Smooth muscle cell (in vitro differentiated cells): Measurements from ENCODE around the gene TMEM131L. TPM values are rescaled to one million over a fixed set of nuclear protein-coding genes. Genes with fewer than 3 reads are reported as not detected.
A peak's percentile ranks its signal among the peaks of the same experiment; 100 is the strongest.

Experiments used
- DNase-seq: peaks from one replicate; lab custom pipeline; 2025; ENCODE audit not compliant: unreplicated experiment; lab: John Stamatoyannopoulos, UW
- H2AFZ ChIP-seq: fragments of 200-600 bp; sonication (generic); 2 replicates; pipeline ENCODE4 v1.6.0; 2016; ENCODE audit warnings: antibody characterized with exemption, low read depth, mild to moderate bottlenecking
- H3F3A ChIP-seq: fragments of 200-600 bp; sonication (generic); 2 replicates; pipeline ENCODE4 v1.6.0; 2017; ENCODE audit warnings: antibody characterized with exemption, low read depth
- H3K27ac ChIP-seq: fragments of 200-600 bp; sonication (generic); 2 replicates; pipeline ENCODE4 v1.5.1; 2016; ENCODE audit warnings: low read depth, mild to moderate bottlenecking
- H3K27me3 ChIP-seq: fragments of 200-600 bp; sonication (generic); 2 replicates; pipeline ENCODE4 v1.6.1; 2016; ENCODE audit warnings: low read depth, mild to moderate bottlenecking
- H3K36me3 ChIP-seq: fragments of 200-600 bp; sonication (generic); 2 replicates; pipeline ENCODE4 v1.5.1; 2016; ENCODE audit warnings: low read depth
- H3K4me1 ChIP-seq: fragments of 200-600 bp; sonication (generic); 2 replicates; pipeline ENCODE4 v1.5.1; 2016; ENCODE audit warnings: low read depth
- H3K4me2 ChIP-seq: fragments of 200-600 bp; sonication (generic); 2 replicates; pipeline ENCODE4 v1.6.0; 2016; ENCODE audit warnings: mild to moderate bottlenecking
- H3K4me3 ChIP-seq: fragments of 200-600 bp; sonication (generic); 2 replicates; pipeline ENCODE4 v1.5.1; 2016; ENCODE audit warnings: mild to moderate bottlenecking
- H3K79me2 ChIP-seq: fragments of 200-600 bp; sonication (generic); 2 replicates; pipeline ENCODE4 v1.6.0; 2016; ENCODE audit warnings: low read depth, mild to moderate bottlenecking
- H3K9ac ChIP-seq: fragments of 200-600 bp; sonication (generic); 2 replicates; pipeline ENCODE4 v1.6.0; 2016; ENCODE audit warnings: low read depth
- H3K9me3 ChIP-seq: fragments of 200-600 bp; sonication (generic); replicated peaks from 2 replicates; pipeline ENCODE4 v1.5.1; 2016; ENCODE audit warnings: low read depth
- H4K20me1 ChIP-seq: fragments of 200-600 bp; sonication (generic); 2 replicates; pipeline ENCODE4 v1.6.0; 2016; ENCODE audit warnings: low read depth
- CTCF ChIP-seq: fragments of 200-600 bp; sonication (generic); IDR thresholded peaks from 2 replicates; pipeline ENCODE4 v1.5.1; 2017; ENCODE audit warnings: borderline replicate concordance, mild to moderate bottlenecking, antibody characterized with exemption; ENCODE audit not compliant: insufficient read depth, poor library complexity, severe bottlenecking
- WGBS: methylation state at CpG from one replicate; pipeline ENCODE4 v1.1.7; 2016; ENCODE audit warnings: low lambda C conversion rate; 5-methylcytosine and 5-hydroxymethylcytosine counted together
- polyA plus RNA-seq: library from polyadenylated mRNA; unstranded; fragments of >200 nt; fragmentation: Nextera tagmentation; extraction: Ambion mirVana; gene quantifications from 2 replicates; pipeline ENCODE4 v1.2.1, GENCODE V29; 2016
- total RNA-seq: library from RNA; depleted of rRNA; stranded (reverse); fragments of >200 nt; gene quantifications from 2 replicates; pipeline ENCODE4 v1.2.3, GENCODE V29; 2014

Gene TMEM131L
- total and polyA plus RNA-seq, 2 experiments from 2014 or later = 4.3 to 6.7 TPM

GRCh38 chr4:153497988-153498967, 32.1 kb downstream of the TMEM131L start:
- Histone ChIP-seq H3K4me3 (peak overlapping the region; percentile 2), H3K4me1 (peaks cover 12% of the 10 kb centered on the region), H2AFZ (no peak overlapping the region), H3K9ac (no peak overlapping the region), H3F3A (no peaks in the 10 kb centered on the region), H3K79me2 (peaks cover 3% of the 10 kb centered on the region), H3K27me3 (no peaks in the 10 kb centered on the region), H3K36me3 (no peaks in the 10 kb centered on the region), H3K9me3 (no peaks in the 10 kb centered on the region), H3K27ac (peak overlapping the region; percentile 50), H4K20me1 (no peaks in the 10 kb centered on the region), H3K4me2 (peak overlapping the region; percentile 46)
- 43% methylated on average over 9 of the region's 9 CpGs for WGBS
- no peak for DNase-seq
- TF ChIP-seq CTCF = no peak

- peaks cover 12% of the 10 kb centered on the region for H3K4me1 ChIP-seq
- DNase-seq = no peak
- no peaks in the 10 kb centered on the region for H3F3A ChIP-seq
- H3K4me3 ChIP-seq = no peak overlapping the region
- no peak overlapping the region for H3K27ac ChIP-seq
- peaks cover 3% of the 10 kb centered on the region for H3K79me2 ChIP-seq
- no peaks in the 10 kb centered on the region for H4K20me1 ChIP-seq
- WGBS = 95% methylated on average over 11 of the region's 11 CpGs
- no peak overlapping the region for H3K4me2 ChIP-seq
- H3K36me3 ChIP-seq = no peaks in the 10 kb centered on the region
- no peak for TF ChIP-seq CTCF
- H3K27me3 ChIP-seq = no peaks in the 10 kb centered on the region
- H2AFZ ChIP-seq = no peak overlapping the region
- H3K9ac ChIP-seq = no peak overlapping the region
- no peaks in the 10 kb centered on the region for H3K9me3 ChIP-seq
Measured at GRCh38 chr4:153499005-153499404, 32.8 kb downstream of the TMEM131L start.

GRCh38 chr4:153501578-153501977, 35.4 kb downstream of the TMEM131L start:
- no peak for TF ChIP-seq CTCF

More at GRCh38 chr4:153501578-153501977, 35.4 kb downstream of the TMEM131L start:
- DNase-seq = no peak
- Histone ChIP-seq H4K20me1 (no peaks in the 10 kb centered on the region), H3K9me3 (no peaks in the 10 kb centered on the region), H3K27ac (no peak overlapping the region), H3K4me1 (peaks cover 12% of the 10 kb centered on the region), H3F3A (no peaks in the 10 kb centered on the region), H3K4me3 (no peak overlapping the region), H3K4me2 (no peak overlapping the region), H3K79me2 (peaks cover 3% of the 10 kb centered on the region), H3K36me3 (no peaks in the 10 kb centered on the region), H2AFZ (no peak overlapping the region), H3K9ac (no peak overlapping the region), H3K27me3 (no peaks in the 10 kb centered on the region)
- WGBS = 89% methylated on average over 1 of the region's 1 CpG
